GM10266 (cell line): ENCODE data around the gene LHB.

Experiments used
- DNase-seq: peaks from one replicate; pipeline ENCODE4 v3.0.0; 2012; ENCODE audit errors: extremely low spot score
- CTCF ChIP-seq: IDR thresholded peaks from 2 replicates; pipeline ENCODE4 v1.5.1; 2012; ENCODE audit warnings: mild to moderate bottlenecking, low read depth; ENCODE audit not compliant: control insufficient read depth, insufficient read depth; ENCODE audit errors: missing control alignments

Gene LHB

GRCh38 chr19:49016067-49016839 lies 638 bp downstream of the LHB start:
- DNase-seq = no peak
- no peak for TF ChIP-seq CTCF

- TF ChIP-seq CTCF = no peak
- no peak for DNase-seq
Measured at GRCh38 chr19:49014870-49015255, 2.0 kb downstream of the LHB start.

- DNase-seq = no peak
- no peak for TF ChIP-seq CTCF
Measured at GRCh38 chr19:49014123-49014869, 2.6 kb downstream of the LHB start.

- DNase-seq = no peak
- TF ChIP-seq CTCF = no peak
Measured at GRCh38 chr19:49011194-49011593, 5.7 kb downstream of the LHB start.

GRCh38 chr19:49010453-49010852 lies 6.4 kb downstream of the LHB start:
- TF ChIP-seq CTCF = no peak
- no peak for DNase-seq

GRCh38 chr19:49009828-49010227 lies 7.1 kb downstream of the LHB start:
- TF ChIP-seq CTCF = no peak
- DNase-seq = peak; percentile 13

GRCh38 chr19:49006905-49007304 lies 10.0 kb downstream of the LHB start:
- TF ChIP-seq CTCF = no peak
- no peak for DNase-seq
